GM18517 (cell line): ENCODE data around the gene YAP1.
A peak's percentile ranks its signal among the peaks of the same experiment; 100 is the strongest.

ENCODE experiments used
- ATAC-seq: cut with Tn5 transposase; IDR thresholded peaks from one replicate; pipeline ENCODE4 v1.9.1; 2021; ENCODE audit warnings: mild to moderate bottlenecking, moderate library complexity; ENCODE audit not compliant: unreplicated experiment

The YAP1 gene

GRCh38 chr11:102109896-102110760 lies at the start of gene YAP1:
TSS of gene YAP1 (plus strand) at chr11:102110447. CDS start at chr11:102110849, 402 bp downstream.
- peak; percentile 90 for ATAC-seq

- ATAC-seq: no peak
Observed at GRCh38 chr11:102061276-102061675, 49.0 kb upstream of the YAP1 start.

- no peak for ATAC-seq
Observed at GRCh38 chr11:102062106-102062505, 48.1 kb upstream of the YAP1 start.

- ATAC-seq: no peak
Observed at GRCh38 chr11:102064316-102064715, 45.9 kb upstream of the YAP1 start.

GRCh38 chr11:102070766-102071165 lies 39.5 kb upstream of the YAP1 start:
- ATAC-seq: no peak

- no peak for ATAC-seq
Observed at GRCh38 chr11:102071497-102072472, 38.5 kb upstream of the YAP1 start.

GRCh38 chr11:102073253-102073652 lies 37.0 kb upstream of the YAP1 start:
- ATAC-seq: no peak

- no peak for ATAC-seq
Observed at GRCh38 chr11:102079625-102080024, 30.6 kb upstream of the YAP1 start.

- no peak for ATAC-seq
Observed at GRCh38 chr11:102081313-102081712, 28.9 kb upstream of the YAP1 start.

- no peak for ATAC-seq
Observed at GRCh38 chr11:102085864-102086551, 24.2 kb upstream of the YAP1 start.

GRCh38 chr11:102097186-102097585 lies 13.1 kb upstream of the YAP1 start:
- ATAC-seq: no peak

- ATAC-seq: no peak
Observed at GRCh38 chr11:102099755-102100154, 10.5 kb upstream of the YAP1 start.

- ATAC-seq: no peak
Observed at GRCh38 chr11:102108734-102109440, 1.4 kb upstream of the YAP1 start.

GRCh38 chr11:102110761-102111010 lies 439 bp downstream of the YAP1 start:
- ATAC-seq: no peak

GRCh38 chr11:102111011-102111786 lies 952 bp downstream of the YAP1 start:
- ATAC-seq: no peak

- ATAC-seq: no peak
Observed at GRCh38 chr11:102111787-102112508, 1.7 kb downstream of the YAP1 start.

GRCh38 chr11:102112509-102112821 lies 2.2 kb downstream of the YAP1 start:
- no peak for ATAC-seq

- no peak for ATAC-seq
Observed at GRCh38 chr11:102114032-102114431, 3.8 kb downstream of the YAP1 start.

- ATAC-seq: no peak
Observed at GRCh38 chr11:102115557-102115956, 5.3 kb downstream of the YAP1 start.
